ENCODE data around the gene RNU1-3.

RNU1-3 gene

DNA sequence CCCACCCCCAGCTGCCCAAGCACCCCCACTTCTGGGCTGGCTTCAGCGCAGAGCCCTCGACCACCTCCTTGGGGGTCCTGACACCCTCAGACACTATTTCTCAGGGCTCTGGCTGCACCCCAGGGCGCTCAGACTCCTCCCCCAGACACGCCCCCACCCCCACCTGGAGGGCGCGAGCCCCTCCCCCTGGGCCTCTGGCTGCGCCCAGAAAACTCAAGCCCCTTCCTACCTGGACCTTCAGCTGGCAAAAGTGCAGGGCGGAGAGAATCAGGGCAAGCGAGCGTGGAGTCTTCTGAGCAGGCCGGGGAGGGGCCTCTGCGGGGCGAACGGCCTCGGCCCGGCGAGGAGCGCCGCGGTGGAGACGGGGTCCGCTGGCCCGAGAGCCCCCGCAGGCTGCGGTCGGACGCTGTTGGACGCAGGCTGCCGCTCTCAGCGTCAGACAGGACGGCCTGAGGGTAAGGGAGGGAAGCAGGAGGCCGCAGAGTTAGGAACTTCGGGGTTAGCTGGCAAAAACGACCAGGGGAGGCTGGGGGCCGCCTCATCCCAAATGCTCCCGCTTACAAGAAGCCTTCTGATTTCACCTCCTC, 36.0 kb downstream of the RNU1-3 start:
- TF ChIP-seq, protein P1, sequence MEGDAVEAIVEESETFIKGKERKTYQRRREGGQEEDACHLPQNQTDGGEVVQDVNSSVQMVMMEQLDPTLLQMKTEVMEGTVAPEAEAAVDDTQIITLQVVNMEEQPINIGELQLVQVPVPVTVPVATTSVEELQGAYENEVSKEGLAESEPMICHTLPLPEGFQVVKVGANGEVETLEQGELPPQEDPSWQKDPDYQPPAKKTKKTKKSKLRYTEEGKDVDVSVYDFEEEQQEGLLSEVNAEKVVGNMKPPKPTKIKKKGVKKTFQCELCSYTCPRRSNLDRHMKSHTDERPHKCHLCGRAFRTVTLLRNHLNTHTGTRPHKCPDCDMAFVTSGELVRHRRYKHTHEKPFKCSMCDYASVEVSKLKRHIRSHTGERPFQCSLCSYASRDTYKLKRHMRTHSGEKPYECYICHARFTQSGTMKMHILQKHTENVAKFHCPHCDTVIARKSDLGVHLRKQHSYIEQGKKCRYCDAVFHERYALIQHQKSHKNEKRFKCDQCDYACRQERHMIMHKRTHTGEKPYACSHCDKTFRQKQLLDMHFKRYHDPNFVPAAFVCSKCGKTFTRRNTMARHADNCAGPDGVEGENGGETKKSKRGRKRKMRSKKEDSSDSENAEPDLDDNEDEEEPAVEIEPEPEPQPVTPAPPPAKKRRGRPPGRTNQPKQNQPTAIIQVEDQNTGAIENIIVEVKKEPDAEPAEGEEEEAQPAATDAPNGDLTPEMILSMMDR (IDR thresholded peaks at IDR 0.05) = no peak

DNA sequence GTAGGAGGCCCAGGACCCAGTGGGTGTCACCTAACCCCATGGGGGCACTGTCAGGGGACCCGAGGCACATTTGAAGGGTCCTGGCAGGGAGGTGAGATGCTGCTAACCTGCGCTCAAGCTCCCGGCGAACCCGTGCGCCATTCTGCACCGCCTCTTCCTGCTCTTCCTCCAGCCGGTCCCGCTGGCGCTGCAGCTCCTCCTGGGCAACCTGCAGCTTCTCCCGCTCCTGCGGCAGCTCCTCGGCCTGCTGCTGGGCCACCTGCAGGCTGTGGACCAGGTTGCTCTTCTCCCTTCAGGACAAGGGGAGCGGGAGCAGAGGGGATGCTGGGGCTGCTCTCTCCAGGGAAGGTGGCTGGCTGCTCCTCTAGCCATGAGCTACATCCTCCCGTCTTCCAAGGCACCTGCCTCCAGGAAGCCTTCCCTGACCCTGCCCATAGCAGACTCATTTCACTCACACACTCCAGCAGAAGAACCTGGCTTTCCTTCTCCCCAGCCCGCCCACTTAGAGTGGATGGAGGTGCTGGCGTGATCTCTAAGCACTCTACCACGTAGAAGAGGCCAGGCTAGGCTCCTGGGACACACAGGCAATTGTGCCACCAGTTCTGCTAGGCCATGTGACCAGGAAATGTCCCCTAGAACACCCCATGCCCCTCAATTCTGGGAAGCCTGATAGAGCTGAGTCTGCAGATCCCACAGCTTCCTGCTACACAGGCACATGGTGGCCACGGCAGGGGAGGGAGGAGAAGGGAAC, 38.2 kb downstream of the RNU1-3 start:
- TF ChIP-seq, protein P1 (IDR thresholded peaks at IDR 0.05) = no peak

DNA sequence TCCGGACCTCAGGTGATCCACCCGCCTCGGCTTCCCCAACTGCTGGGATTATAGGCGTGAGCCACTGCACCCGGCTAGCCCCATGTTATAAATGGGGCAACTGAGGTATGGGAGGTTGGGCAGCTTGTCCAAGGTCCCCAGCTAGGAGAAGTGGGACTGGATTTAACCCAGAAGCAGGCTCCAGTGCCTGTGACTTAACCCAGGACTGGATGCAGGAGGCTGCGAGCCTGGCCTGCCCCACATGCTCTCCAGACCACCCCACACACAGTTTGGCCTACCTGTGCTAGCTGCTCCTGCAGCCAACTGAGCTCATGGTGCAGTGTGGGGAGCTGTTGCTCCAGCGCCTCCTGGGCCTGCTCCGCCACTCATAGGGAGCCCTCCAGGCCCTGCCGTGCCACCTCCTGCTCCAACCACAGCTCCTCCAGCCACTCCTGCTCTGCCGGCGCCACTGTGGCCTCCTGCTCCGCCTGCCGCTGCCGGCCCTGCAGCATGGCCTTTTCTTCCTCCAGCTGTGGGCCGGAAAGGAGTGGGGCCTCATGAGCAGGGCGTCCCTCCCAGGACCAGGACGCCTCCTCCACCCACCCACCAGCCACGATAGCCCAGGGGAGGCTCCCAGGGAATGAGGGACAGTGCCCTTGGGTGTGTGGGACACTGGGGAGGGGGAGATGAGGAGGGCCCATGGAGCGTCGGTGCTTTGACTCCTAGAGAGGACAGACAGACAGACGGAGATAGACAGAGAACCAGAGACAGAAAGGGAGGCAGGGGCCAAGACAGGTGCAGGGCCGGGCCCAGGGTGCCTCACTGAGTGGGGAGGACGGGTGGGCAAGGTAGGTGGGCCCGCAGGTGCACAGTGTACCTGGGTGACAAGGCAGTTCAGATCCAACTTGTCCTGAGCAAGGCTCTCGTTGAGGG, 41.0 kb downstream of the RNU1-3 start:
- TF ChIP-seq, protein P1 (IDR thresholded peaks at IDR 0.05) = no peak

DNA sequence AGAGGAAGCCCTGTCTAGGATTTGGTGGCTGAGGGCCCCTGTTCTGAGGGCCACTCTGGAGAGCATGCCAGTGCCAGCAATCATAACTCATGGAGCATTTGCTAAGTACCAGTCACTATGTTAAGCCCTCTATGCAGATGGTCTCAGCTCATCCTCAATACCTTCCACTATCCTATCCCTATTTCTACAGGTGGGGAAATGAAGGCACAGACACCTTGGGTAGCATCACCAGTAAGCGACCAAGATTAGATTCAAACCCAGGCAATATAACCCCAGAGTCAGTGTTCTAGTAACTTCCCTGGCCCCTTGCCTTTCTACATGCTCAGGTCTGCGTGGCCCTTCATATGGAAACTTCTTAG, 45.5 kb downstream of the RNU1-3 start:
- TF ChIP-seq, protein P1 (IDR thresholded peaks at IDR 0.05) = peak; percentile 26; the same call in 1 of the 2 replicates

DNA sequence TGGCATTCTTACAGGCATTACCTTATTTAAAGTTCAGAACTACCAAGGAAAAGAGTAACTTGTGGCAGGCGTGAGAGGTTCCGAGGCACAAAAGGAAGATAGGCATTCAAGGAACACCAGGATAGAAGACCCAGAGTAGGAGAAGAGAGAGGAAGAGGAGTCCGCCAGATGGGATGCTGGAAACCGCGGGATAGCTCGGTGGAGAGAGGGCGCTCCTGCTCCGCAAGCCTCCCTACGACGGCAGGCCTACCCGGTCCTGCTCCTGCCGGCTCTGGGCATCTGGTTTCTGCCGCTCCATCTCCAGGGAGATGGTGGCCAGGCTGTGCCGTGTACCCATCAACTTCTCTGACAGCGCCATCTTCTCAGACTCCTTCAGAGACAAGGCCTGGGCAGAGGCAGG, 48.0 kb downstream of the RNU1-3 start:
- TF ChIP-seq, protein P1 (IDR thresholded peaks at IDR 0.05) = no peak

- TF ChIP-seq, protein P1 (IDR thresholded peaks at IDR 0.05) = no peak
Observed at GRCh38 chr1:16617778-16618580, 48.8 kb downstream of the RNU1-3 start.

- TF ChIP-seq, protein P1 (IDR thresholded peaks at IDR 0.05) = no peak
Observed at GRCh38 chr1:16617114-16617631, 49.6 kb downstream of the RNU1-3 start.
